H1 (cell line): ENCODE results near the gene DOC2A. TPM values are rescaled to one million over a fixed set of nuclear protein-coding genes. Genes with fewer than 3 reads are reported as not detected.

Experiments
- BACH1 ChIP-seq: IDR thresholded peaks from 2 replicates; pipeline ENCODE4 v1.6.1; 2012; ENCODE audit warnings: low read length, improper control_type of control experiment
- CHD2 ChIP-seq: IDR thresholded peaks from 2 replicates; pipeline ENCODE4 v1.6.1; 2012; ENCODE audit warnings: low read length, improper control_type of control experiment
- EGR1 ChIP-seq: IDR thresholded peaks from 2 replicates; pipeline ENCODE4 v1.6.1; 2011; ENCODE audit warnings: low read depth, low read length, borderline replicate concordance
- KDM5A ChIP-seq: fragments of 200-600 bp; IDR thresholded peaks from 2 replicates; pipeline ENCODE4 v1.7.1; 2012; ENCODE audit warnings: mild to moderate bottlenecking, low read length, inconsistent platforms, mixed read lengths
- MAFK ChIP-seq: IDR thresholded peaks from 2 replicates; pipeline ENCODE4 v1.6.1; 2012; ENCODE audit warnings: low read depth, mild to moderate bottlenecking, improper control_type of control experiment, low read length
- polyA plus RNA-seq, 7 experiments: library from polyadenylated mRNA; depleted of rRNA in 3 of 7; stranded (reverse) in 5 of 7; unstranded in 2 of 7; fragments of >200 nt in 5 of 7; fragments of 200-250 nt in 2 of 7; gene quantifications; 1 replicate in 5 of 7; 2 replicates in 1 of 7; 4 replicates in 1 of 7; pipeline versions ENCODE4 v1.2.1 to v1.2.3, GENCODE V29; 2011 to 2013; ENCODE audit warnings: missing spikeins in 2 of 7, mixed read lengths in 2 of 7
- total RNA-seq: library from RNA; stranded (reverse); fragmentation: NEBNext Ultra II Directional; extraction: Animal tissue kit (Norgen Biotek cat#: 25700); gene quantifications from 2 replicates; pipeline ENCODE4 v1.2.1, GENCODE V29; 2021

The DOC2A gene
- total and polyA plus RNA-seq, 2 of the 8 experiments (the other 6 are each of a cell fraction or from before 2014, with no cell fraction given): 13.9 to 20.7 TPM

DNA sequence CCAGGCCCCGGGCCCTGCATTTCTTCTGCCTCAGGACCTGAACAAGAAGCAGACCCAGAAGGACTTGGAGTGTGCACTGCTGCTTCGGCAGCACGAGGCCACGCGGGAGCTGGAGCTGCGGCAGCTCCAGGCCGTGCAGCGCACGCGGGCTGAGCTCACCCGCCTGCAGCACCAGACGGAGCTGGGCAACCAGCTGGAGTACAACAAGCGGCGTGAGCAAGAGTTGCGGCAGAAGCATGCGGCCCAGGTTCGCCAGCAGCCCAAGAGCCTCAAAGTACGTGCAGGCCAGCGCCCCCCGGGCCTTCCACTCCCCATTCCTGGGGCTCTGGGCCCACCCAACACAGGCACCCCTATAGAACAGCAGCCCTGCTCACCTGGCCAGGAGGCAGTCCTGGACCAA lies 24.6 kb downstream of the DOC2A start (continued):
- TF ChIP-seq CHD2 (no peak), MAFK (no peak), KDM5A (no peak), EGR1 (no peak), BACH1 (no peak)
